SHP77 (cell line): Measurements from ENCODE around the gene DNPH1.

Experiments used
- DNase-seq, 2 experiments: peaks; one replicate each; lab custom pipeline; 2025; lab: John Stamatoyannopoulos, UW

Gene DNPH1

GRCh38 chr6:43243664-43244321 is 14.5 kb upstream of the DNPH1 start:
- no peak for DNase-seq

GRCh38 chr6:43242908-43243663 is 13.8 kb upstream of the DNPH1 start, which contains the start of gene TTBK1:
Gene TTBK1 (plus strand): TSS chr6:43243481. CDS start chr6:43246661, 3,180 bp downstream.
- no peak for DNase-seq

GRCh38 chr6:43241446-43241845 is 12.2 kb upstream of the DNPH1 start:
- DNase-seq = no peak

- DNase-seq = no peak
These were observed 11.7 kb upstream of the DNPH1 start for GRCh38 chr6:43240950-43241349.

- DNase-seq = no peak
These were observed 9.8 kb upstream of the DNPH1 start for GRCh38 chr6:43239054-43239453.

- DNase-seq = no peak
These were observed 6.6 kb upstream of the DNPH1 start for GRCh38 chr6:43235841-43236240.

GRCh38 chr6:43231735-43232450 is 2.6 kb upstream of the DNPH1 start:
- DNase-seq = no peak

GRCh38 chr6:43231053-43231452 is 1.8 kb upstream of the DNPH1 start:
- no peak for DNase-seq

- no peak for DNase-seq
These were observed 731 bp upstream of the DNPH1 start for GRCh38 chr6:43229803-43230620.

GRCh38 chr6:43226192-43226851 is 3.0 kb downstream of the DNPH1 start:
- no peak for DNase-seq

- no peak for DNase-seq
These were observed 6.1 kb downstream of the DNPH1 start for GRCh38 chr6:43223175-43223574.

- no peak for DNase-seq
These were observed 6.7 kb downstream of the DNPH1 start for GRCh38 chr6:43222418-43223059.

GRCh38 chr6:43221046-43221972 is 8.0 kb downstream of the DNPH1 start:
- no peak for DNase-seq

GRCh38 chr6:43220439-43220951 is 8.8 kb downstream of the DNPH1 start:
- DNase-seq = no peak

GRCh38 chr6:43219814-43220213 is 9.5 kb downstream of the DNPH1 start:
- DNase-seq = no peak

- DNase-seq = no peak
These were observed 10.2 kb downstream of the DNPH1 start for GRCh38 chr6:43219119-43219518.

- no peak for DNase-seq
These were observed 11.9 kb downstream of the DNPH1 start for GRCh38 chr6:43217351-43217750.

GRCh38 chr6:43216200-43216599 is 13.1 kb downstream of the DNPH1 start:
- no peak for DNase-seq

GRCh38 chr6:43215066-43215465 is 14.2 kb downstream of the DNPH1 start:
- DNase-seq = no peak

GRCh38 chr6:43213431-43213830 is 15.8 kb downstream of the DNPH1 start:
- DNase-seq = no peak
